GM21723 (cell line): ENCODE results near the gene IL1R2.
"Not testable (repeated sequence)": the region's sequence is repeated elsewhere in the genome, so short reads cannot be mapped to it uniquely, and the experiment has no call there.

Source experiments
- ATAC-seq: cut with Tn5 transposase; IDR thresholded peaks from one replicate; pipeline ENCODE4 v1.9.1; 2021; ENCODE audit warnings: mild to moderate bottlenecking, moderate library complexity; ENCODE audit not compliant: unreplicated experiment

The IL1R2 gene

GRCh38 chr2:101998896-101999789 is 7.4 kb downstream of the IL1R2 start:
- peak; percentile 57 for ATAC-seq

GRCh38 chr2:102000012-102000411 is 8.3 kb downstream of the IL1R2 start:
- no peak for ATAC-seq

GRCh38 chr2:102000813-102001766 is 9.3 kb downstream of the IL1R2 start:
- no peak for ATAC-seq

GRCh38 chr2:102001767-102002142 is 10.0 kb downstream of the IL1R2 start:
- ATAC-seq: no peak

GRCh38 chr2:102002228-102002627 is 10.5 kb downstream of the IL1R2 start:
- ATAC-seq: no peak

- ATAC-seq: not testable (repeated sequence)
These were observed 11.1 kb downstream of the IL1R2 start for GRCh38 chr2:102002909-102003308.

GRCh38 chr2:102003696-102004095 is 11.9 kb downstream of the IL1R2 start:
- no peak for ATAC-seq

GRCh38 chr2:102004581-102004980 is 12.8 kb downstream of the IL1R2 start:
- ATAC-seq: no peak

GRCh38 chr2:102005449-102005848 is 13.7 kb downstream of the IL1R2 start:
- no peak for ATAC-seq

- peak; percentile 57 for ATAC-seq
These were observed 14.5 kb downstream of the IL1R2 start for GRCh38 chr2:102005989-102006885.

GRCh38 chr2:102006886-102007278 is 15.1 kb downstream of the IL1R2 start:
- ATAC-seq: no peak

GRCh38 chr2:102008490-102008889 is 16.7 kb downstream of the IL1R2 start:
- no peak for ATAC-seq

- ATAC-seq: no peak
These were observed 17.8 kb downstream of the IL1R2 start for GRCh38 chr2:102009557-102009956.

GRCh38 chr2:102010902-102011301 is 19.1 kb downstream of the IL1R2 start:
- ATAC-seq: no peak

- no peak for ATAC-seq
These were observed 20.4 kb downstream of the IL1R2 start for GRCh38 chr2:102012061-102012614.

- no peak for ATAC-seq
These were observed 21.7 kb downstream of the IL1R2 start for GRCh38 chr2:102013206-102014040.

- ATAC-seq: no peak
These were observed 22.2 kb downstream of the IL1R2 start for GRCh38 chr2:102014041-102014345.

GRCh38 chr2:102015399-102015798 is 23.6 kb downstream of the IL1R2 start:
- no peak for ATAC-seq

GRCh38 chr2:102016399-102016955 is 24.7 kb downstream of the IL1R2 start:
- no peak for ATAC-seq
